ENCODE data around the gene SPPL2B. TPM values are rescaled to one million over a fixed set of nuclear protein-coding genes. Genes with fewer than 3 reads are reported as not detected.
"Not testable (repeated sequence)": the region's sequence is repeated elsewhere in the genome, so short reads cannot be mapped to it uniquely, and the experiment has no call there.

SPPL2B gene
- total RNA-seq, 1 experiment from 2014 or later, result 73.7 TPM

DNA sequence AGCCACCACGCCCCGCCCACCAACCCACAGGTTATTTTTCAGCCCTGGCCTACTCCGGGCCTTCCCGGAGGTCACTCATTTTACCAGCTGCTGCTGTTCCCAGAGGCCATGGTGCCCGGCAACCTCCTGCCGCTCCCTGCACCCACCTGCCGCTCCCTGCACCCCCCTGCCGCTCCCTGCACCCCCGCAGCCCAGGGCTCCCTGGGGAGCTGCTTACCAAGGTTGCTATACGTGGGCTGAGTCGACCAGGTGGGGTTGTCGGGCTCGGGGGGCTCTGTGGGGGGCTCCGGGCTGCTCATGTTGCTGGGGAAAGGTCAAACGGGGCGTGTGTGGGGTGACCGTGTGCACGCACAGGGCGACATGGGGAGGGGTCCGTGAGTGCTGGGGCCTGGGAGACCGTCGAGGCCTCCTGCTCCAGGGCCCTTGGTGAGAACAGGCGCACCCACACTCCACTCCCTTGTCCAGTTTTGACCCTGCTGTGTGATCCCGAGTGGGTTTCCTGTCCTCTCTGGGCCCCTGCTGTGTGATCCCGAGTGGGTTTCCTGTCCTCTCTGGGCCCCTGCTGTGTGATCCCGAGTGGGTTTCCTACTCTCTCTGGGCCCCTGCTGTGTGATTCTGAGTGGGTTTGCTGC lies 47.7 kb upstream of the SPPL2B start:
- H3K23ac ChIP-seq (ENCODE audit: insufficient read length, low read depth, low read length), result no peak overlapping the region
- H4K91ac ChIP-seq (ENCODE audit: insufficient read length, low read depth, low read length), result no peak overlapping the region
- no peak overlapping the region for H3K4me2 ChIP-seq (ENCODE audit: insufficient read depth, insufficient read length, low read length)
- peaks cover 5% of the 10 kb centered on the region; the same call in 1 of the 2 replicates for H3K27me3 ChIP-seq (ENCODE audit: insufficient read depth, low read length)
- H4K20me1 ChIP-seq (ENCODE audit: control insufficient read depth, insufficient read depth, insufficient read length), result no peaks in the 10 kb centered on the region
- H3K4ac ChIP-seq (ENCODE audit: low read depth, low read length), result no peak overlapping the region
- H2AK5ac ChIP-seq (ENCODE audit: insufficient read length, low read length), result no peak overlapping the region
- Mint-ChIP-seq H3K36me3 (ENCODE audit: insufficient read depth in 1 of 3, low read depth in 3 of 3) (no peaks in the 10 kb centered on the region), H3K4me1 (peaks cover 0 to 3% of the 10 kb centered on the region in 2 experiments; a peak in 1 of 4 replicates), H3K9me3 (no peaks in the 10 kb centered on the region), H3K27ac (no peak overlapping the region), H3K4me3 (no peak overlapping the region), H3K27me3 (ENCODE audit: low read depth) (peaks cover 32% of the 10 kb centered on the region)
- H2BK120ac ChIP-seq (ENCODE audit: low read depth, low read length, poor library complexity, severe bottlenecking), result no peak overlapping the region
- no peak overlapping the region for H3K18ac ChIP-seq (ENCODE audit: insufficient read length, low read depth, low read length)
- H3K79me2 ChIP-seq (ENCODE audit: insufficient read depth, low read length), result no peaks in the 10 kb centered on the region
- H3K79me1 ChIP-seq (ENCODE audit: insufficient read depth, low read depth, low read length, poor library complexity, severe bottlenecking), result no peaks in the 10 kb centered on the region
- no peak overlapping the region for H2BK20ac ChIP-seq (ENCODE audit: low read depth, low read length, poor library complexity, severe bottlenecking)
- H3K56ac ChIP-seq (ENCODE audit: insufficient read length, low read depth, low read length), result no peak overlapping the region
- no peak overlapping the region for H3K9ac ChIP-seq (ENCODE audit: extremely low read depth, insufficient read length, low read length)
- no peak for DNase-seq
- peaks cover 7% of the 10 kb centered on the region for H3K23me2 ChIP-seq (ENCODE audit: insufficient read length, low read depth, low read length, poor library complexity, severe bottlenecking)
- no peak for TF ChIP-seq CTCF (conservative IDR thresholded peaks at IDR 0.05)
- H4K5ac ChIP-seq (ENCODE audit: insufficient read length, low read depth, low read length), result no peak overlapping the region
- no peak overlapping the region for H2BK5ac ChIP-seq (ENCODE audit: insufficient read length, low read length)
- no peaks in the 10 kb centered on the region for H3K4me1 ChIP-seq (ENCODE audit: insufficient read depth, low read length)
- H3T11ph ChIP-seq (ENCODE audit: low read length), result no peak overlapping the region
- H2BK15ac ChIP-seq (ENCODE audit: low read depth, low read length), result no peak overlapping the region
- no peak overlapping the region for H2BK12ac ChIP-seq (ENCODE audit: insufficient read length, low read depth, low read length)
- no peak overlapping the region for H3K27ac ChIP-seq (ENCODE audit: insufficient read length, low read depth, low read length)
- H3K14ac ChIP-seq (ENCODE audit: insufficient read depth, low read length), result no peak overlapping the region
- H2AFZ ChIP-seq (ENCODE audit: low read length), result no peak overlapping the region
- no CpG with 5 or more reads among the region's 26 CpGs for WGBS (ENCODE audit: extremely low coverage, insufficient read length, low lambda C conversion rate)
- no peaks in the 10 kb centered on the region for H3K9me3 ChIP-seq (ENCODE audit: control insufficient read depth, low read depth, low read length)
- no peak overlapping the region for H4K8ac ChIP-seq (replicated peaks; ENCODE audit: insufficient read length, low read depth, low read length)

DNA sequence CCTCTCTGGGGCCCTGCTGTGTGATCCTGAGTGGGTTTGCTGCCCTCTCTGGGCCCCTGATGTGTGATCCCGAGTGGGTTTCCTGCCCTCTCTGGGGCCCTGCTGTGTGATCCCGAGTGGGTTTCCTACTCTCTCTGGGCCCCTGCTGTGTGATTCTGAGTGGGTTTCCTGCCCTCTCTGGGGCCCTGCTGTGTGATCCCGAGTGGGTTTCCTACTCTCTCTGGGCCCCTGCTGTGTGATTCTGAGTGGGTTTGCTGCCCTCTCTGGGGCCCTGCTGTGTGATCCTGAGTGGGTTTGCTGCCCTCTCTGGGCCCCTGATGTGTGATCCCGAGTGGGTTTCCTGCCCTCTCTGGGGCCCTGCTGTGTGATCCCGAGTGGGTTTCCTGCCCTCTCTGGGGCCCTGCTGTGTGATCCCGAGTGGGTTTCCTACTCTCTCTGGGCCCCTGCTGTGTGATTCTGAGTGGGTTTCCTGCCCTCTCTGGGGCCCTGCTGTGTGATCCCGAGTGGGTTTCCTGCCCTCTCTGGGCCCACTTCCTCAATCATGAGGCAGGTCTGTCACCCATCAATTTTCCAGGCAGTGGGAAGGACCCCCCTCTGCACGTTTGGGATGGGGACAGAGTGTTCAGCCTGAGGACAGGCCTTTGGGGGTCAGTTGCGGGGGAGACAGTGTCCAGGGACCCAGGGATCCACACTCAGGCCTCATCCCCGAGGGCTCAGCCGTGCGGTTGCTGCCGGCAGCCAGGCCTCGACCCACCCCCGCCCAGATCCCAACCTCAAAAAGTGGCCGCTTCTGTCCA lies 47.0 kb upstream of the SPPL2B start:
- H3K27me3 ChIP-seq (ENCODE audit: insufficient read depth, low read length); H4K91ac ChIP-seq (ENCODE audit: insufficient read length, low read depth, low read length); H3K9me3 ChIP-seq (ENCODE audit: control insufficient read depth, low read depth, low read length); H3K27ac ChIP-seq (ENCODE audit: insufficient read length, low read depth, low read length); H3K56ac ChIP-seq (ENCODE audit: insufficient read length, low read depth, low read length); H4K20me1 ChIP-seq (ENCODE audit: control insufficient read depth, insufficient read depth, insufficient read length); H3K79me2 ChIP-seq (ENCODE audit: insufficient read depth, low read length); H3K27ac Mint-ChIP-seq; H3T11ph ChIP-seq (ENCODE audit: low read length); H3K4me1 ChIP-seq (ENCODE audit: insufficient read depth, low read length); H4K5ac ChIP-seq (ENCODE audit: insufficient read length, low read depth, low read length); H3K9ac ChIP-seq (ENCODE audit: extremely low read depth, insufficient read length, low read length); DNase-seq; H4K8ac ChIP-seq (replicated peaks; ENCODE audit: insufficient read length, low read depth, low read length); H2BK5ac ChIP-seq (ENCODE audit: insufficient read length, low read length); H2BK20ac ChIP-seq (ENCODE audit: low read depth, low read length, poor library complexity, severe bottlenecking); H2BK12ac ChIP-seq (ENCODE audit: insufficient read length, low read depth, low read length); H2BK120ac ChIP-seq (ENCODE audit: low read depth, low read length, poor library complexity, severe bottlenecking); H3K4ac ChIP-seq (ENCODE audit: low read depth, low read length); H2BK15ac ChIP-seq (ENCODE audit: low read depth, low read length); H3K23ac ChIP-seq (ENCODE audit: insufficient read length, low read depth, low read length); H3K23me2 ChIP-seq (ENCODE audit: insufficient read length, low read depth, low read length, poor library complexity, severe bottlenecking); H2AK5ac ChIP-seq (ENCODE audit: insufficient read length, low read length); H3K14ac ChIP-seq (ENCODE audit: insufficient read depth, low read length); H2AFZ ChIP-seq (ENCODE audit: low read length); H3K18ac ChIP-seq (ENCODE audit: insufficient read length, low read depth, low read length); H3K79me1 ChIP-seq (ENCODE audit: insufficient read depth, low read depth, low read length, poor library complexity, severe bottlenecking); H3K36me3 Mint-ChIP-seq (ENCODE audit: insufficient read depth in 1 of 3, low read depth in 3 of 3); H3K4me1 Mint-ChIP-seq; H3K9me3 Mint-ChIP-seq: not testable (repeated sequence)
- WGBS (ENCODE audit: extremely low coverage, insufficient read length, low lambda C conversion rate), result no CpG with 5 or more reads among the region's 16 CpGs
- peak overlapping the region; percentile 35 for H3K4me2 ChIP-seq (ENCODE audit: insufficient read depth, insufficient read length, low read length)
- H3K4me3 Mint-ChIP-seq, result peak overlapping the region; percentile 41 to 71; a peak in 4 of 5 replicates
- H3K27me3 Mint-ChIP-seq (ENCODE audit: low read depth), result peaks cover 39% of the 10 kb centered on the region

Measured in H9 (cell line).